PFSK-1 (cell line): ENCODE results near the gene ERI3.

Experiments
- FOXP2 ChIP-seq: optimal IDR thresholded peaks from 2 replicates; pipeline ENCODE3; 2011; ENCODE audit warnings: borderline replicate concordance, control low read depth, inconsistent platforms; ENCODE audit not compliant: insufficient read depth; ENCODE audit errors: extremely low read length, extremely low read depth
- POLR2AphosphoS5 ChIP-seq: IDR thresholded peaks from 2 replicates; pipeline ENCODE4 v1.6.1; 2012; ENCODE audit warnings: low read depth, mild to moderate bottlenecking, control low read depth, low read length, moderate library complexity
- SIN3A ChIP-seq: IDR thresholded peaks from 2 replicates; pipeline ENCODE4 v1.6.1; 2012; ENCODE audit warnings: mild to moderate bottlenecking, low read length, moderate library complexity, borderline replicate concordance; ENCODE audit not compliant: insufficient read depth
- TAF1 ChIP-seq: IDR thresholded peaks from 2 replicates; pipeline ENCODE4 v1.6.1; 2012; ENCODE audit warnings: low read length, control low read depth, borderline replicate concordance; ENCODE audit not compliant: insufficient read depth
- TF ChIP-seq, protein P1 (sequence below), 2 experiments: IDR thresholded peaks; 2 replicates each; pipeline versions ENCODE4 v1.6.1 to v1.8.0; 2011 to 2012; ENCODE audit warnings: low read depth in 2 of 2, low read length in 2 of 2, control low read depth in 1 of 2, inconsistent platforms in 1 of 2, mild to moderate bottlenecking in 1 of 2, moderate library complexity in 1 of 2; ENCODE audit not compliant: insufficient read depth in 1 of 2

ERI3 gene

DNA sequence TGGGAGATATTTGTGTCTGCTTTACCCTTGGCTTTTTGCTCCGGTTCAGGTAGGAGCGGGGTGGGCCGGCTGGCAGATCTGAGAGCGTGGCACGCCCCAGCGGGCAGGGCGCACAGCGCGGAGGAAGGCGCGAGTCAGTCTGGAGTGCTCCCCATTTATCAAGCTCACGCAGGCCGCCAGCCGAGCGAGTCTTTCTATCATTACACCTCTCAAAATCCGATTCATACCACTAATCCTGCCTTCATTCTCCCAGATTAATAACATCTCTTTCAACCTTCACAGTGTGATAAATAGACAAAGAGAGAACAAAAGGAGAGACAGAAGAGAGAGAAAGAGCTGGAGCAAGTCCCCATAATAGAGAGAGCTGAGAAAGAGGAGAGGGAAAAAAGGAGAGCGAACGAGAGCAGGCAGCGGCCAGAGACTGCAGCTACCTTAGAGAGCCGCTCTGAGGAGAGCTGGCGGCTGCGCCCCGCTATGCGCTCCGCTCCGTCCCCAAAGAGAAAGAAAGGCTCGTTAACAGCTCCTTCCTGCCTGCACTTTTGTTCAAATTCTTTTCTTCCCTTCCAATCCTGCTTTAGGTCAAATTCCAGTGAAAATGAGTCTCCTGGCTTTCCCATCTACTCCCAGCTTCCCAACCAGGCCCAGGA lies 93.8 kb downstream of the ERI3 start:
- TF ChIP-seq, protein P1, sequence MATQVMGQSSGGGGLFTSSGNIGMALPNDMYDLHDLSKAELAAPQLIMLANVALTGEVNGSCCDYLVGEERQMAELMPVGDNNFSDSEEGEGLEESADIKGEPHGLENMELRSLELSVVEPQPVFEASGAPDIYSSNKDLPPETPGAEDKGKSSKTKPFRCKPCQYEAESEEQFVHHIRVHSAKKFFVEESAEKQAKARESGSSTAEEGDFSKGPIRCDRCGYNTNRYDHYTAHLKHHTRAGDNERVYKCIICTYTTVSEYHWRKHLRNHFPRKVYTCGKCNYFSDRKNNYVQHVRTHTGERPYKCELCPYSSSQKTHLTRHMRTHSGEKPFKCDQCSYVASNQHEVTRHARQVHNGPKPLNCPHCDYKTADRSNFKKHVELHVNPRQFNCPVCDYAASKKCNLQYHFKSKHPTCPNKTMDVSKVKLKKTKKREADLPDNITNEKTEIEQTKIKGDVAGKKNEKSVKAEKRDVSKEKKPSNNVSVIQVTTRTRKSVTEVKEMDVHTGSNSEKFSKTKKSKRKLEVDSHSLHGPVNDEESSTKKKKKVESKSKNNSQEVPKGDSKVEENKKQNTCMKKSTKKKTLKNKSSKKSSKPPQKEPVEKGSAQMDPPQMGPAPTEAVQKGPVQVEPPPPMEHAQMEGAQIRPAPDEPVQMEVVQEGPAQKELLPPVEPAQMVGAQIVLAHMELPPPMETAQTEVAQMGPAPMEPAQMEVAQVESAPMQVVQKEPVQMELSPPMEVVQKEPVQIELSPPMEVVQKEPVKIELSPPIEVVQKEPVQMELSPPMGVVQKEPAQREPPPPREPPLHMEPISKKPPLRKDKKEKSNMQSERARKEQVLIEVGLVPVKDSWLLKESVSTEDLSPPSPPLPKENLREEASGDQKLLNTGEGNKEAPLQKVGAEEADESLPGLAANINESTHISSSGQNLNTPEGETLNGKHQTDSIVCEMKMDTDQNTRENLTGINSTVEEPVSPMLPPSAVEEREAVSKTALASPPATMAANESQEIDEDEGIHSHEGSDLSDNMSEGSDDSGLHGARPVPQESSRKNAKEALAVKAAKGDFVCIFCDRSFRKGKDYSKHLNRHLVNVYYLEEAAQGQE (IDR thresholded peaks at IDR 0.05; ENCODE audit: insufficient read depth in 1 of 2, low read depth in 2 of 2, low read length in 2 of 2), result no peak
- TF ChIP-seq TAF1 (no peak), FOXP2 (no peak), SIN3A (no peak)

GRCh38 chr1:44260792-44261170 lies 94.3 kb downstream of the ERI3 start:
- TF ChIP-seq SIN3A (no peak), FOXP2 (no peak), POLR2AphosphoS5 (no peak), TAF1 (no peak)
- TF ChIP-seq, protein P1 (IDR thresholded peaks at IDR 0.05; ENCODE audit: insufficient read depth in 1 of 2, low read depth in 2 of 2, low read length in 2 of 2), result no peak

DNA sequence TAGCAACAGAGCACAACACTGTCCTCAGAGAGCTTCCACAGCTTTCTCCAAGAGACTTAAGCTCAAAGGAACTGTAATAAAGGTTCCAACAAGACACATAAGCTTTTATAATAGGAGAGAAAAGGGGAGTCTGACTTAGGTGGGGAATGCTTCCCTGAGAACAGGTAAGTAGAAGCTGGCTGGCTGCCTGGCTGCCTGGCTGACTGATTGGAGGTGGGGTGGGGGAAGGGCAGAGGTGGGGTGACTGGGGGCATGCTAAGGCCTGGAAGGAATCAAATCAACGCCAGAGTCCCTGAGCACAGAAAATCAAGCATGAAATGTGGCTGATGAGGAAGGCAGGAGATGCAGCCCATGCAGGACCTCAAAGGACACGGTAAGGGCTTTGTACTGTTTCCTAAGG lies 96.0 kb downstream of the ERI3 start:
- TF ChIP-seq POLR2AphosphoS5 (no peak), TAF1 (no peak), FOXP2 (no peak), SIN3A (no peak)
- TF ChIP-seq, protein P1 (IDR thresholded peaks at IDR 0.05; ENCODE audit: insufficient read depth in 1 of 2, low read depth in 2 of 2, low read length in 2 of 2), result no peak

DNA sequence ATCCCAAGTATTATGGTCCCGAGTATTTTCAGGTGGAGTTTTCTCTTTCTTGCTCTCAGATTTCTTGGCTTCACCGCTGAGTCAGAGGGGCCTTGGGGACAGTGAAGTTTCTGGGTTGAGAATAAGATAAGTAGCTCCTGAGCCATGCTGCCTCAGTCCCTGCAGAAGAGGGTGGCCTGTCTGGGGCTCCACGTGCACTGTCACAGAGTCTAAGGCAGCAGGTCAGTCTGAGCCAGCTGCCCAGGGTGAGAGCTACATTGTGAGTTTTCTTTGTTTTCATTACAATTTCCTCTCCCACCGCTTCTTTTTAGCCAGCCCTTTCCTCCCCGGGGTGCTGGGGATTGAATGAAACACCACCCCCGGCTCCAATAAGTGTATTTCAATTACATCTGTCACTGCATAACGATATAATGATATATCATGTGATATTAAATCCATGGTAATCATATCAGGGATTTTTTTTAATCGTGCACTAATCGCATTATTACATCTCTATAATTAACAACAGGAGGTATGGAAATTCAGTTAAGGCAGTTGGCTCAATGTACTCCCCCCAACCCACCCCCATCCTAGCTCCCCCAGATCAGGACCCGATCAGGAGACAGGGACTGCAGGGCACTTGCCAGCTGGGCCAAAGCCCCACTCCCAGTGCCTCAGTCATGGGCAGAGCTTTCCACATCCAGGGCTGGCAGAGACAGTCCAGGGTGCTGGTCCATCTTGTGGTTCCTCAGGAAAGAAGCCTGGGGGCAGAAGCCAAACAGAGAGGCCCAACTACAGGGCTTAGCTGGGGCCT lies 98.1 kb downstream of the ERI3 start:
- TF ChIP-seq SIN3A (no peak), FOXP2 (no peak), TAF1 (no peak), POLR2AphosphoS5 (no peak)
- TF ChIP-seq, protein P1 (IDR thresholded peaks at IDR 0.05; ENCODE audit: insufficient read depth in 1 of 2, low read depth in 2 of 2, low read length in 2 of 2), result no peak
